CD4-positive, alpha-beta T cell treated with Interleukin-4 for 4 hours (primary cell): ENCODE data around the gene TENT5C.
"Not testable (repeated sequence)": the region's sequence is repeated elsewhere in the genome, so short reads cannot be mapped to it uniquely, and the experiment has no call there.

Experiments
- DNase-seq: peaks from one replicate; pipeline ENCODE4 v3.0.0-alpha.2; 2020

Gene TENT5C

GRCh38 chr1:117605774-117606648, at the start of gene TENT5C:
Gene TENT5C (plus strand): TSS chr1:117606048. CDS start chr1:117622869, 16,821 bp downstream.
- peak; percentile 99 for DNase-seq

DNA sequence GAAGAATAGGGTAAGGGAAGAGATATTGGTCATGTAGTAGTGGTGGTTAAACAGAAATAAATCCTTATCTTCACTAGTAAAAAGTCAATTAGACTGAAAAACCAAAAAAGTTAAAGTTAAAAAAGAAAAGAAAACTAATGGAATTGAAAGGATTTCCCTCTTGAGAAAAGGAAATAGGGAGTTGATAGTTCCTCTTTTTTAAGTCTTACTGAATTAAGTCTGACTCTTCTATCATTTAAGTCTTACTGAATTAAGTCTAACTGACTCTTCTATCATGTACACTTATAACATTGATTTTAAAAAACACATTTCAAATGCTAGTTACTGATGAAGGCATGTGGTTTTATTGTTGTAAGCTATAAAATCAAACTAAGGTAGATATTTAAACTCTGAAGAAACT, 49.5 kb upstream of the TENT5C start:
- DNase-seq: no peak

- no peak for DNase-seq
Observed at GRCh38 chr1:117556976-117557375, 48.9 kb upstream of the TENT5C start.

GRCh38 chr1:117558451-117558850, 47.4 kb upstream of the TENT5C start:
- not testable (repeated sequence) for DNase-seq

DNA sequence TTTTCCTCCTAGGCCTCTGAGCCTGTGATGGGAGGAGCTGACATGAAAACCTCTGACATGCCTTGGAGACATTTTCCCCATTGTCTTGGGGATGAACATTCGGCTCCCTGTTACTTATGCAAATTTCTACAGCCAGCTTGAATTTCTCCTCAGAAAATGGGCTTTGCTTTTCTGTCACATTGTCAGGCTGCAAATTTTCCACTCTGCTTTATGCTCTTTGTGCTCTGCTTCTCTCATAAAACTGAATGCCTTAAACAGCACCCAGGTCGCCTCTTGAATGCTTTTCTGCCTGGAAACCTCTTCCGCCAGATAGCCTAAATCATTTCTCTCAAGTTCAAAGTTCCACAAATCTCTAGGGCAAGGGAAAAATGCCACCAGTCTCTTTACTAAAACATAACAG, 46.7 kb upstream of the TENT5C start:
- DNase-seq: no peak

- DNase-seq: no peak
Observed at GRCh38 chr1:117559985-117560384, 45.9 kb upstream of the TENT5C start.

- DNase-seq: no peak
Observed at GRCh38 chr1:117561071-117561470, 44.8 kb upstream of the TENT5C start.

DNA sequence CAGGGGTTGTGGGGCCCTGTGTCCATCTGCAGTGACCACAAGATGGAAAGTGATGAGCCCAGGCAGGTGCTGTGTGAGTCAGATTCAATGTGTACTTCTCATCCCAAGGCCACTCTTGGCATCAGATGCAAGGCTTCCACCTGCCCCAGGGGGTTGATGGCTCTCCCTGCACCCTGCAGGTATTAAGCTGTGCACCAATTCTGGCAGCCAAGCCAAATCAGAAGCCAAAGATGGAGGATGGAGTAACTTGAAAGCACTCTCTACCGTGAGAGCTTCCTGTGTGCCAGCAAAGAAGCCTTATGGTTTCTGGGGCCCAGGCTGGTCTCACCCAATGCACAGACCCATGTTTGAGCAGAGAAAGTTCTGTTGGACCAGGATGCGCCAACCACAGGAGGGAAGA, 44.3 kb upstream of the TENT5C start:
- no peak for DNase-seq

- no peak for DNase-seq
Observed at GRCh38 chr1:117562581-117563491, 43.0 kb upstream of the TENT5C start.

DNA sequence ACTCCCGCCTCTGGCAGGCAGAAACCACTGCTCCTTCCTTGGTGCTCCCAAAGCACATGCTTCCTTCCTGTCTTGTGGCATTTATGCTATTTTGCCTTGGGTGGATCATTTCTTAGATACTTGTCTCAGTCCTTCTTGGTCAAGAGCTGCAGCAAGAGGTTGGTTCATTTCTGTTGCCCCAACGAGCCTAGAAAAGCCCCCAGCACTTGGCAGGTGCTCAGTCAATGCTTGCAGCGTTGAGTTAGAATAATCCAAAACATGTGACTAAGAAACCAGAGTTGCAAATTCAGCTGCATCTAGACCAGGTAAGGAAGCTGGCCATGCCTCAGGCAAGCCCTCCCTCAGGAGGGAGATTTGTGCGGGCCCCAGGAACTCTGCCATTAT, 42.4 kb upstream of the TENT5C start:
- no peak for DNase-seq

DNA sequence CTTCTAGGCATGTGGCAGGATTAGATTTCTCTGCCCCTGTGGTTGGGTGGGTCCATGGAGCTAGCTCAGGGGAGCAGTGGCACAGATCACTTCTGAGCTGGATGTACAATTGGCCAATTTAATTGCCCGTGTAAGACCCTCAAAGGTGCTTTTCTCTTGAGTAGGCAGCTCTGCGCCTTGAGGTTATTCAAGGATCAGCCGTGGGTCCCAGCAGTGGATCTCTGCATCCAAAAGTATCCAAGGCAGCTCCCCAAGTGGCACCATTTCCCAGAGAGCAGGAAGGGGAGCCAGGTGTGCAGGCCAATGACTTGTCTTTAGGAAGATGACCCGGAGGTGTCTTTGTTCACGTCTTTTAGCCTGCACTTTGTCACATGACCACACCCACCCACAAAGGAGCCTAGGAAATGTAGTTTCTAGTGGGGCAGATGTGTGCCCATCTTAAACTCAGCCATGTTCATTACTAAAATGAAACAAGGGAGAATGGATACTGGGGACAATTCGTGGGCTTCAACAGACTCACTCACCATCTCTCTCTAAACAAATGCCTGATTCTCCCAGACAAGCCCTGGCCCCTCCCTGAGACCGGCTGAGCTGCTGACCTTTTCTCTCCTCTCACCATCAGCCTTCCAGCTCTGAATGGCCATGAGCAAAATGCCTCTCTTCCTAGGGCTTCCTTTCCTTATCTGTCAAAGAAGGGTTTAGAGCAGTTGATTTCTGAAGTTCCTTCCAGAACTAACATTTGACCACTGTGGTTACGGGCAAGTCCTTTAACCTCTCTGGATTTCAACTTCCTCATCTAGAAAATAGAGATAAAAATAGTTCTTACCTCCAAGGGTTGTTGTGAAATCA, 41.4 kb upstream of the TENT5C start:
- DNase-seq: no peak

DNA sequence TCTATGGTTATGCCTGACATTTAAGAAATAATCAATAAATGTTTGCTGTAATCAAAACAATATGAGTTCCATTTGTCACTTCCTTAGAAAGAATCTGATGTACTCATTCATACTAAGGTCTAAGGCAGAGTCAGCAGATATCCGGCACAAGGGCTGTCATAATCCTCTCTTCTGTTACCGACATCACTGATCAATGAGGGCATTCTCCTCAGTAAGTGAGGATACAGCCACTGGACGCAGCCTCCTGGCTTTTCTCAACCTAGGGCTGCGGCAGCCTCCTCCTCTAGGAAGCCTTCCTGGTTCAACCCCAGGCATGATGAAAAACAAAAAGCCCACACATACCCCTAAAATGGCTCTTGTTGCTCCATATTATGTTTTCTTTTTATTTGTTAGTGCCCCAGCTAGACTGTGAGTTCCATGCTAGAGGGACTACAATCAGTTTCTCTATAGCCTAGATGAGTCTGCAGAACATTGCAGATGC, 40.7 kb upstream of the TENT5C start:
- no peak for DNase-seq

- no peak for DNase-seq
Observed at GRCh38 chr1:117565745-117566455, 39.9 kb upstream of the TENT5C start.

DNA sequence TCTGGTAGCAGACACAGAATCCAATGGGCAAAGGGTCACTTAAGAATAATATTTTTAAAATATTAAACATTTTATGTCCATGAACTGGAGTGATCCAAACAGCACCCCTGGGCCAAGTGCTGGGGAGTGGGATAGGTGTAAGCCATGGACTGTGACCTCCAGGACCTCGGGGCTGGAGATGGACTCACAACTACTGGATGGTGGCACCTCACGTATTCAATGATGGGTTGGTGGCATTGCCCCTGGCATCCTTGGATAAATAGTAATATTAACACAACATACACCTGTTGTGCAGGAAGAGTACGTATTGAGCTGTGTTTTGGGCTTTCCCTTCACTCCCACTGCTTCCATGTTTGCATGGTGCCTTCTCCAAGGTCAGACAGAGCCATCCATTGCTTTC, 39.3 kb upstream of the TENT5C start:
- no peak for DNase-seq

DNA sequence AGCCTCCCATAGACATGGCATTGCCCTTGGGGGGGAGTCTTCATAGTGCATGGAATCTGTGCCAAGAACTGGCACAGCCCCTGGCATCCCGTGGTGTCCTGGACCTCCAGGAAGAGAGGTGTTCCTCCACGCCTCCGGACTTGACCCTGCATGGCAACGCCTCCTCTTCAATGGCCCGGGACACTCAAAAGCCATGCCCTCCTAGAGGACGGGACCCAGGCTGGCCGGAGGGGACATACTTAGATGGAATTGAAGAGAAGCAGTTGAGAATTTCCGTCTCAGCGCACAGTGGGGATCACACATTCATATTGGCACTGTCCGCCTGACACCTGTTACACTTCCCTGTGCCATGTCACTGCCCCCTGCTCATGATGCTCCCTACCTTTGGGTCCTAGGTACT, 38.4 kb upstream of the TENT5C start:
- DNase-seq: no peak

DNA sequence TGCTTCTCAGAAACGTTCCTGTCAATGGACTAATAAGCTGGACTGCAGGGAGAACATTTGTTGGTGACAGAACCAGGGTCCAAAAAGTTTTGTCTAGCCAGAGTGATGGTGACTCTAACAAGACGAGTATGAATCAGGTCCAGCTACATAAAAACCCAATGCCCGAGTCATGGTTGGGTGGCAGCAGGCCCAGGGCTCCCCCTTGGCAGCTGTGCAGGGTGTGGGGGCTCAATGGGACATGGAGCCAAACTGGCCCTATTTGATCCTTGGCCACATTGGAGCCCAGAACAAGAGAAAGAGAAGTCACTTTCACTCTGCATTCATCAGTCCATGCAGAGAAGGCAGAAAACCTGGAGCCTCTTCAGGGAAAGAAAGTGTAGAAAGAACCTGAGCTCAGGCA, 37.9 kb upstream of the TENT5C start:
- no peak for DNase-seq

DNA sequence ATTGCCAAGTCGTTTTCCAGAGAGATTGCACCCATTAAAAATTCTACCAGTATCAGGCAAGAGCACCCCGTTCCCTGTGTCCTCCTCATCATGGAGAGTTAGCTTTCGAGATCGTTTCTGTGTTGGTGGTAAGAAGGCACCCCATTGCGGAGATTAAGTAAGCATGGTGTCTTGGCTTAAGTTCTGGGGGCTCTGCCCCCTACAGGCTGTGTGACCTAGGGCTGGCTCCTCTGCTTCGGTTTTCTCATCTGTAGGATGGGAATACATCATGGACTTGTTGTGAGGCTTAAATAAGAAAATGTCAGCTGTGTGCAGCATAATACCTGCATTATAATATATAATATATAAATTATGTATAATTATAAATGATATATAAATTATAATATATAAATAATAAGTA, 36.8 kb upstream of the TENT5C start:
- no peak for DNase-seq

DNA sequence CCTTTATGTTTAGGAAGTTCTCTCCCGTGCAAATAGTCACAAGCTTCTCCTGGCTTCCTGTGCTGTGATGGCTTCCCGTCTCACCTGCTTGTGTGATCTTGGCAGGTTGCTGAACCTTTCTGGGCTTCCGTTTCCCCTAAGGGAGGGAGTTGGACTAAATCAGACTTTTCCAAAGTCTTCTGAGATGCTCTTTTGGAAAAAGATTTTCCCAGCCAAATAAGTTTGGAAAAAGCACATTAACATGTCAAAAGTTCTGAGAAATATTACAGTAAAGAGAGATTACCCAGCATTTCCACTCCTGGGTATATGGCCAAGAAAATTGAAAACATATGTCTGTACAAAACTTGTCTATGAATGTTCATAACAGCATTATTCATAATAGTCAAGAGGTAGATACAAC, 36.0 kb upstream of the TENT5C start:
- DNase-seq: no peak

- no peak for DNase-seq
Observed at GRCh38 chr1:117570988-117571409, 34.8 kb upstream of the TENT5C start.

DNA sequence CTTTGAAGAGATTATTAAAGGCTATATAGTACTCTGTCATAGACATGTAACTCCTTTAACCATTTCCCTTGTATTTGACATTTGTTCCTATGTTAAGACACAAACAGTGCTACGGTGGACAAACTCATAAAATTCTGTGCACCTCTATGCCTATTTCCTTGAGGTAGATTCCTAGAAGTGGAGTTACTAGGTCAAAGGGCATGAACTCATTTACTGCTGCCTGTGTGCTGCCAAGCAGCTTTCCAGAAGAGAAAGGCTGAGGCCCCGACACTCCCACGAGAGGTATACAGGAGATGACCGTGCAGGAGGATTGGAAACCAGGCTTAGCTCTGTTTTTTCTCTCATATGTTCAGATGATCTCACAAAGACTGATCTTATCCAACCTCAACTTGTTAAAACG, 34.4 kb upstream of the TENT5C start:
- no peak for DNase-seq

DNA sequence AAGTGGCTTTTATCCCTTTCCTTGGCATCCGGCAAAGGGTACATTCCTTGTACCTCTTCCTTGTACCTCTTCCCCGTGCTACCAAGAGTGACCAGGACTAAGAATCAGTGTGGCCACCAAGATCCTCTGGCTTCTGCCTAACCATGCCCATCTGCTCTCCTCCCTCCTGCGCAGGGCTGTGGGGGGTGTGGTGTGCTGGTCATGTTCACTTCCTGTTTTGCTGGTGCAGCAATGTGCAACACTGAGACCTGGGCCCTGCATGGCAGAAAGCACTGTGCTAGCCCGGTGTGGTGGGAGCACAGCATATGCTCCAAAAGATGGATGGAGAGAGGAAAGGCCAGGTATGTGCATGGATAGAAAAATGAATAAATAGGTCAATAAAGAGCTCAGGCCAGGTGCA, 33.3 kb upstream of the TENT5C start:
- peak; percentile 18 for DNase-seq

DNA sequence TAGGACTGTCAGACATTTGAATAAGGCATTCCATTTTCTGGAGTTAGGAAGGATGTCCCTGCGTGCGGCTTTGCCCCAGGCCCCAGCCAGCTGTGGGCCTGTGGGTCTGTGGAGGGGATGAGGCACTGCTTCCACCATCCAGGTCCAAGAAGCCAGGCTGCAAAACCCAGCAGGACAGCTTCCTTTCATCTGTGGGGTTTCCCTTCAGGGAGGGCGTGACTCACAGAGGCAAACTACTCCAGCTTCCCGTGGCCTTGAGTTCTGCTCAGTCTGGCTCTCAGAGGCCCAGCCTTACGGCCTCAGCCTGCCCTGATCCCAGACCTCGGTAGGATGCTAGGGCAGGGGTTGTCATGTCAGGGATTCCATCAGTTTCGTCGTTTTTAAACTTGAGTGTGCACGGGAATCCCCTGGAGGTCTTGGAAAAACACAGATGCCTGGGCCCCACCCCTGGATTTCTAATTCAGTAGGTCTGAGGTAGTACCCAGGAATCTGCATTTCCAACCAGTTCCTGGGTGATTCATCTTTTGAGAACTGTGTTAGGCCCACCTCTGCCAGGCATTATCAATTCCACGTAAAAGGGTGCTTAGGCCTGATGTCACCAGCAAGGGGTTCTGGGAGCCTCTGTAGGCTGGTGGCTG, 32.3 kb upstream of the TENT5C start:
- no peak for DNase-seq
